Lower lobe of right lung (tissue), 2 donors: Measurements from ENCODE around the gene CCDC38. TPM values are rescaled to one million over a fixed set of nuclear protein-coding genes. Genes with fewer than 3 reads are reported as not detected.

Experiments
- ATAC-seq, 2 donors: fragments of 200-7000 bp; cut with Tn5 transposase; one replicate each; pipeline ENCODE4 v1.9.1; 2020 to 2022; ENCODE audit warnings: mild to moderate bottlenecking in 2 of 2, moderate library complexity in 2 of 2
- DNase-seq: peaks from one replicate; pipeline ENCODE4 v3.0.0-alpha.2; 2020
- H3K27ac ChIP-seq: fragments of 200-600 bp; one replicate; pipeline ENCODE4 v1.8.0; 2022
- H3K27me3 ChIP-seq: fragments of 200-600 bp; one replicate; pipeline ENCODE4 v1.8.0; 2022; ENCODE audit warnings: low read depth
- H3K36me3 ChIP-seq: fragments of 200-600 bp; one replicate; pipeline ENCODE4 v1.8.0; 2022; ENCODE audit warnings: mild to moderate bottlenecking
- H3K4me1 ChIP-seq: fragments of 200-600 bp; one replicate; pipeline ENCODE4 v1.8.0; 2022
- H3K4me3 ChIP-seq: fragments of 200-600 bp; one replicate; pipeline ENCODE4 v1.8.0; 2022; ENCODE audit warnings: mild to moderate bottlenecking
- H3K9me3 ChIP-seq: fragments of 200-600 bp; one replicate; pipeline ENCODE4 v1.8.0; 2022
- intact Hi-C: fragments of 100-400 bp; cut with DNase I; formaldehyde crosslinking; loops from one replicate; pipeline ENCODE4 v1.11.0; 2022
- total RNA-seq: library from RNA; stranded (reverse); fragmentation: NEBNext Ultra II Directional; extraction: Animal tissue kit (Norgen Biotek cat#: 25700); gene quantifications from one replicate; pipeline ENCODE4 v1.2.1, GENCODE V29; 2021
- TF ChIP-seq, protein P1 (sequence below): fragments of 200-600 bp; IDR thresholded peaks from one replicate; pipeline ENCODE4 v1.8.0; 2022; ENCODE audit warnings: antibody characterized with exemption, mild to moderate bottlenecking
- donor health status: DM: no; HTN: yes; CAD: no; lungs with severe emphysema.

The CCDC38 gene
- total RNA-seq, 1 donor from 2014 or later, result 0.24 TPM

DNA sequence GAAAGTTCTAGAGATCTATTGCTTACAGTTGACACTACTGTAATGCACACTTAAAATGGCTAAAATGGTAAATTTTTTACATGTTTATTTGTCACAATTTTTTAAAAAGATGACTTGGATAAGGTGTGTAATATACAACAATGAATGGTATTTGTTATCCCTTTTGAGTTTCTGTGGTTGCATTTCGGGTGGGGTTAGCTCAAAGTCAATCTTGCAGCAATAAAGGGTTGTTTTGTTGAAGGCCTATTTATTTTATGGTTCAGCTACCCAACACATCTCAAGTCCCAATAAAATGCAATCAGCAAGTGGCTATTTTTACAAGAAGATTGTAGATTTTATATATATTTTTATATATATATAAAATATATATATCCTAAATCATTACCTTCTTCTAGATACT, 61.5 kb downstream of the CCDC38 start:
- ATAC-seq (no peak), DNase-seq (no peak)
- peaks cover 8% of the 10 kb centered on the region for H3K9me3 ChIP-seq
- intact Hi-C loops, result no loop called here
- H3K27ac ChIP-seq, result no peak overlapping the region
- TF ChIP-seq, protein P1, sequence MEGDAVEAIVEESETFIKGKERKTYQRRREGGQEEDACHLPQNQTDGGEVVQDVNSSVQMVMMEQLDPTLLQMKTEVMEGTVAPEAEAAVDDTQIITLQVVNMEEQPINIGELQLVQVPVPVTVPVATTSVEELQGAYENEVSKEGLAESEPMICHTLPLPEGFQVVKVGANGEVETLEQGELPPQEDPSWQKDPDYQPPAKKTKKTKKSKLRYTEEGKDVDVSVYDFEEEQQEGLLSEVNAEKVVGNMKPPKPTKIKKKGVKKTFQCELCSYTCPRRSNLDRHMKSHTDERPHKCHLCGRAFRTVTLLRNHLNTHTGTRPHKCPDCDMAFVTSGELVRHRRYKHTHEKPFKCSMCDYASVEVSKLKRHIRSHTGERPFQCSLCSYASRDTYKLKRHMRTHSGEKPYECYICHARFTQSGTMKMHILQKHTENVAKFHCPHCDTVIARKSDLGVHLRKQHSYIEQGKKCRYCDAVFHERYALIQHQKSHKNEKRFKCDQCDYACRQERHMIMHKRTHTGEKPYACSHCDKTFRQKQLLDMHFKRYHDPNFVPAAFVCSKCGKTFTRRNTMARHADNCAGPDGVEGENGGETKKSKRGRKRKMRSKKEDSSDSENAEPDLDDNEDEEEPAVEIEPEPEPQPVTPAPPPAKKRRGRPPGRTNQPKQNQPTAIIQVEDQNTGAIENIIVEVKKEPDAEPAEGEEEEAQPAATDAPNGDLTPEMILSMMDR, result no peak
- no peaks in the 10 kb centered on the region for H3K27me3 ChIP-seq
- no peaks in the 10 kb centered on the region for H3K36me3 ChIP-seq
- no peak overlapping the region for H3K4me3 ChIP-seq
- no peaks in the 10 kb centered on the region for H3K4me1 ChIP-seq

GRCh38 chr12:95877622-95878021, 64.8 kb downstream of the CCDC38 start:
- Histone ChIP-seq H3K27me3 (no peaks in the 10 kb centered on the region), H3K4me1 (no peaks in the 10 kb centered on the region), H3K9me3 (no peaks in the 10 kb centered on the region), H3K36me3 (no peaks in the 10 kb centered on the region), H3K27ac (no peak overlapping the region), H3K4me3 (no peak overlapping the region)
- DNase-seq (no peak), ATAC-seq (no peak)
- TF ChIP-seq, protein P1, result no peak
- intact Hi-C loops, result no loop called here

GRCh38 chr12:95874452-95874851, 68.0 kb downstream of the CCDC38 start:
- DNase-seq, result no peak

DNA sequence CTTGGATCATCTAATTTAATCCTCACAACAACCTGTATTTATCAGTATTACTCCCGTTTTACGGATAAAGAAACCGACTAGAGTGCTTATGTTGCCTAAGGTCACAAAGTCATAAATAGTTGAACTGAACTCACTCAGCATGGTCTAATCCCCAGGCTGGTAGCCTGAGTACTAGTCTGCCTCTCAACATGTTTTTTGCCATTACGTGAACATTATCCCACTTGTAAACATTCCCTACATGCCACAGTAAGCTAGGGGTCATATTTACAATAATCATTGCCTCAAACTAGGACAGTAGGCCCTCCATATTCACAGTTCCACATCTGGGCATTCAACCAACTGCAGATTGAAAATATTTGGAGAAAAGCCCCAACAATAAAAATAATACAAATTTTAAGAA, 71.5 kb downstream of the CCDC38 start:
- ATAC-seq (no peak), DNase-seq (no peak)
- intact Hi-C loops, result no loop called here
- no peak overlapping the region for H3K4me3 ChIP-seq
- no peaks in the 10 kb centered on the region for H3K4me1 ChIP-seq
- TF ChIP-seq, protein P1, result no peak
- no peaks in the 10 kb centered on the region for H3K27me3 ChIP-seq
- no peak overlapping the region for H3K27ac ChIP-seq
- H3K9me3 ChIP-seq, result no peaks in the 10 kb centered on the region
- H3K36me3 ChIP-seq, result peaks cover 26% of the 10 kb centered on the region

More at GRCh38 chr12:95874452-95874851, 68.0 kb downstream of the CCDC38 start:
- Histone ChIP-seq H3K4me1 (no peaks in the 10 kb centered on the region), H3K27me3 (no peaks in the 10 kb centered on the region), H3K4me3 (no peak overlapping the region), H3K27ac (no peak overlapping the region), H3K9me3 (no peaks in the 10 kb centered on the region), H3K36me3 (no peaks in the 10 kb centered on the region)
- ATAC-seq, result no peak
- intact Hi-C loops, result no loop called here
- TF ChIP-seq, protein P1, result no peak

DNA sequence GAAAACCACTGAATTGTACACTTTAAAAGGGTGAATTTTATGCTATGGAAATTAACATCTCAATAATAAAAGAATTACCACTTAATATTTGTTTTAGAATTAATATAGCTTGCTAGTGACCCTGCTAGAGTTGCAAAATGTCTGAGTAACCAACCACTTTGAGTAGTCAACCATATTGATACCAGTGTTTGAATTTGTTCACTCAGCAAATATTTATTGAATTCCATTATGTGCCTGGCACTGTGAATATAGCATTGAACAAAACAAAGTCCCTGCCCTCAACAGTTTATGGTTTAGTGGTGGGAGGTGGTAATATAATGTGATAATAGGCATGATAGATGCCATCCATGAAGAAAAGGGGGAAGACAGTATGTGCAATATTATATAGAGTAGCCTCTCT, 79.1 kb downstream of the CCDC38 start:
- intact Hi-C loops, result no loop called here
- DNase-seq (no peak), ATAC-seq (no peak)
- H3K27me3 ChIP-seq, result no peaks in the 10 kb centered on the region
- H3K4me3 ChIP-seq, result no peak overlapping the region
- no peak overlapping the region for H3K27ac ChIP-seq
- TF ChIP-seq, protein P1, result no peak
- H3K4me1 ChIP-seq, result peaks cover 23% of the 10 kb centered on the region
- no peaks in the 10 kb centered on the region for H3K9me3 ChIP-seq
- H3K36me3 ChIP-seq, result peaks cover 62% of the 10 kb centered on the region

GRCh38 chr12:95862038-95862437, 80.4 kb downstream of the CCDC38 start:
- no peaks in the 10 kb centered on the region for H3K27me3 ChIP-seq
- DNase-seq (no peak), ATAC-seq (no peak)
- H3K4me1 ChIP-seq, result peaks cover 29% of the 10 kb centered on the region
- H3K27ac ChIP-seq, result no peak overlapping the region
- TF ChIP-seq, protein P1, result no peak
- peaks cover 51% of the 10 kb centered on the region for H3K36me3 ChIP-seq
- intact Hi-C loops, result no loop called here
- no peak overlapping the region for H3K4me3 ChIP-seq
- no peaks in the 10 kb centered on the region for H3K9me3 ChIP-seq
